GM18868 (cell line): Measurements from ENCODE around the gene TPSG1.
"Not testable (repeated sequence)": the region's sequence is repeated elsewhere in the genome, so short reads cannot be mapped to it uniquely, and the experiment has no call there.

Experiments
- ATAC-seq: cut with Tn5 transposase; IDR thresholded peaks from one replicate; pipeline ENCODE4 v1.9.1; 2021; ENCODE audit warnings: mild to moderate bottlenecking, moderate library complexity; ENCODE audit not compliant: unreplicated experiment

The TPSG1 gene

DNA sequence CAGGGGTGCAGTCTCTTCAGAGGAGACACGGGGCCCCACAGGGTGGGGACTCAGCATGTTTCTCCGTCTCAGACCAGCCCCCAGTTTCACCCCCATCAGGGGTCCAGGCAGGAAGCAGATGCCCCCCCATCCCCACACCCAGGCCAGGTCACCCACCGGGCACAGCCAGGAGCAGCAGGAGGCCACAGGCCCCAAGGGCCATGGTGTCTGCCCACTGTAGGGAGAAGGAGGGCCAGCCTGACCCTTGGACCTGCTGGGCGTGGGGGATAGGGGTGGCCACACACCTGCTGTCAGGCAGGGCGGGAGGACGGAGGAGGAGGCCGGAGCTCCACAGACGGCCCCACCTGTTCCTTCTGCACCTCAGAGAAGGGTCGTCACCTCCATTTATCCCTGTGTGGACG lies at the start of gene TPSG1:
TPSG1 (minus strand) TSS at position 218 of the 401 bp plus-strand sequence; CDS start at position 202, 16 bp downstream.
- ATAC-seq = no peak

DNA sequence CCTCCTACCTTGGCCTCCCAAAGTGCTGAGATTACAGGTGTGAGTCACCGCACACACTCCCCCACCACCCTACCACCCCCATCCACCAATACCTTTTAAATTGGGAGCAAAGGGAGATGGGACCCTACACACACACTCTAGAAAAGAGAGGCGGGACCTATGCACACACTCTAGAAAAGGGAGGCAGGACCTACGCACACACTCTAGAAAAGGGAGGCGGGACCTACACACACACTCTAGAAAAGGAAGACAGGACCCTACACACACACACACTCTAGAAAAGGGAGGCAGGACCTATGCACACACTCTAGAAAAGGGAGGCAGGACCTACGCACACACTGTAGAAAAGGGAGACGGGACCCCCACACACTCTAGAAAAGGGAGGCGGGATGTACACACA lies 49.7 kb upstream of the TPSG1 start:
- no peak for ATAC-seq

DNA sequence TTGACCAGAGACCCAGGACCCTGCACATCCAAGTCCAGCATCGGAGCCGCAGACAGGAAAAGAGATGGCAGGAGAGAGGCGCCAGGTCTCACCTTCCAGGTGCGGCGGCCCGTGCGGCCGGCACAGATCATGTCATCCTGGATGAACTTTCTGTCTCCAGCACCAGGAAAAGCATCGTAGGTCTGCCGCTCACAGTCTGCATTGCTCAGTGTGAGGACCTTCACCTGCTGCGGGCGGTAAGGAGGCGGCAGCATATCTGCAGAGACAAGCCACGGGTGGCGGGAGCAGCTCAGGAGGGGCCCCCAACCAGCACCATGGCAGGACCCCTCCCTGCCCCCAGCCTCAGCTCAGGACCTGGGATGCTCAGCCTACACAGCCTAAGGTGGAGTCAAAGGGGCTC lies 48.7 kb upstream of the TPSG1 start:
- ATAC-seq = no peak

DNA sequence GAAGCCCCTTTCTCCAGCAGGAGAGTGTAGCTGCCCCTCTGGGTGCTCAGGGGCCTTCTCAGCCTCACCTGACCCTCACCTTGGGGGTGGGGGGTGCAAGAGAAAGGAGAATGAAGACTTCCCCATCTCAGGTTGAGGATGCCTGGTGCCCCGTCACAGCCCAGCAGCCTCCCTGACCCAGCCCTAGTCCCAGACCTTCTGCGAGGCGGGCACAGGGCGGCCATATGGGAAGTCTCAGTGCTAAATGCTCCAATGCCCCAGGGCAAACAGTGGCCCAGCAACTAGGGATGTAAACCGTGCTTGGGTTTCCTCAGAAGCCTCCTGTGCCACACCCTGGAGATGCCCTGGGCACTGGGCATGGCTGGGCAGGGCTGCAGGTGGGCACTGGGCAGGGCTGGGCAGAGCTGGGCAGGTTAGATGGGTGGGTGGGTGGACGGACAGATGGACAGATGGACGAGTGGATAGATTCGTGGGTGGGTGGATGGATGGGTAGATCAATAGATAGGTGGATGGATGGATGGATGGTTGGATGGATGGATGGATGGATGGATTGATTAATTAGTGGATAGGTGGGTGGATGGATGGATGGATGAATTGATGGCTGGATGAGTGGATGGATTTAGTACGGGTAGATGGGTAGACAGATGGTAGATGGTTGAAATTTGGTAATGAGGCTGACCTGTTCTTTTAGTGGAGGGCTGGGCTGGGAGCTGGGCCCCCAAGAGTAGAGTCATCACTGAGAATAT lies 47.6 kb upstream of the TPSG1 start:
- ATAC-seq = no peak

DNA sequence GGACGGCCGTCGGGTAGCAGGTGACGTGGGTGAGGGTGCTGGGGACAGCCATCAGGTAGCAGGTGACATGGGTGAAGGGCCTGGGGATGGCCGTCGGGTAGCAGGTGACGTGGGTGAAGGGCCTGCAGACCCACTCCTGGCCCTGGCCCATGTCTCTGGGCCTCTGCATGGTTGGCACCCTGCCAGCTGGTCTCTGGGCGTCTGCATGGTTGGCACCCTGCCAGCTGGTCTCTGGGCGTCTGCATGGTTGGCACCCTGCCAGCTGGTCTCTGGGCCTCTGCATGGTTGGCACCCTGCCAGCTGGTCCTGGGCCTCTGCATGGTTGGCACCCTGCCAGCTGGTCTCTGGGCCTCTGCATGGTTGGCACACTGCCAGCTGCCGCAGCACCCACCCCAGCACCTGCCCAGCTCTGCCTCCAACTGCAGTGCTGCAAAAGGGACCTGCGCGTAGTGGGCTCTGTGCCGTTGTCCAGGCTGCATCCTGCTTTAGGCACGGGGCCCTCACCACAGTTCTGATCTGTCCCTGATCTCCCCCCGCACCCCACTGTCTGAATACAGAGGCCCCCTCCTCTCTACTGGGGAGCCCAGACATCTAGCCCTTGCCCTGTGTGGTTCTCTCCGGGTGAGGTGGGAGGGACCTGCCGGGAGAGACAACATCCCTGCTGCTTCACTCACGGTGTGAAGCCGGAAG lies 46.8 kb upstream of the TPSG1 start:
- ATAC-seq = not testable (repeated sequence)

DNA sequence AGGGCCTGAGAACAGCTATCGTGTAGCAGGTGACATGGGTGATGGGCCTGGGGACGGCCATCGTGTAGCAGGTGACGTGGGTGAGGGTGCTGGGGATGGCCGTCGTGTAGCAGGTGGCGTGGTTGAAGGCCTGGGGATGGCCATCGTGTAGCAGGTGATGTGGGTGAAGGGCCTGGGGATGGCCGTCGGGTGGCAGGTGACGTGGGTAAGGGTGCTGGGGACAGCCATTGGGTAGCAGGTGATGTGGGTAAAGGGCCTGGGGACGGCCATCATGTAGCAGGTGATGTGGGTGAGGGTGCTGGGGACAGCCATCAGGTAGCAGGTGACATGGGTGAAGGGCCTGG lies 46.3 kb upstream of the TPSG1 start:
- no peak for ATAC-seq

DNA sequence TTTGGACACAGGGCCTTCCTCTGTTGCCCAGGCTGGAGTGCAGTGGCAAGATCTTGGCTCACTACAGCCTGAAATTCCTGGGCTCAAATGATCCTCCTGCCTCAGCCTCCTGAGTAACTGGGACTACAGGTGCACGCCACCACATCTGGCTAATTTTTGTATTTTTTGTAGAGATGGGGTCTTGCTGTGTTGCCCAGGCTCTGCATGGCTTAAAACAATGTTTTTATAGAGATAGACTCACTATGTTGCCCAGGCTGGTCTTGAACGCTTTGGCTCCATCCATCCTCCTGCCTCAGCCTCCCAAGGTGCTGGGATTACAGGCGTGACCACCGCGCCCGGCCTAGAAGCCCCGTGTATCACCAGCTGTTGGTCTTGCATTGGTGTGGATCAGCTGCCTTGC lies 44.4 kb upstream of the TPSG1 start:
- ATAC-seq = not testable (repeated sequence)

DNA sequence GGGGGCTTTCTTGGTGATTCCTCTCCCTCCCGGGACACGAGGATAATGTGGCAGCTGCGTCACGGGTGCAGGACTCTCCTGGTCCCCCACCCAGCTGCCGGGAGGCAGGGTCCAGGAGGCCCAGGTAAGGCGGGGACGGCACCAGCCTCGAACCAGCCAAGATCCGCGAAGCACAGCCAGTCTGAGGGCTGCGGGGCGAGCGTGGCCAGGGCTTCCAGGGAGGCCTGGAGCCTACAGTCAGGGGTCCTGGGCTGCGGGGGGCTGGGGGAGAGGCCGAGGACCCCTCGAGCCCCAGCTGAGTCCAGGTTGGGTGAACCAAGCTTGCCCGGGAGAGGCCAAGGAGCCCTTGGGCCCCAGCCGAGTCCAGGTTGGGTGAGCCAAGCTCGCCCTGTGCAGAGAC lies 40.8 kb upstream of the TPSG1 start:
- ATAC-seq = no peak

DNA sequence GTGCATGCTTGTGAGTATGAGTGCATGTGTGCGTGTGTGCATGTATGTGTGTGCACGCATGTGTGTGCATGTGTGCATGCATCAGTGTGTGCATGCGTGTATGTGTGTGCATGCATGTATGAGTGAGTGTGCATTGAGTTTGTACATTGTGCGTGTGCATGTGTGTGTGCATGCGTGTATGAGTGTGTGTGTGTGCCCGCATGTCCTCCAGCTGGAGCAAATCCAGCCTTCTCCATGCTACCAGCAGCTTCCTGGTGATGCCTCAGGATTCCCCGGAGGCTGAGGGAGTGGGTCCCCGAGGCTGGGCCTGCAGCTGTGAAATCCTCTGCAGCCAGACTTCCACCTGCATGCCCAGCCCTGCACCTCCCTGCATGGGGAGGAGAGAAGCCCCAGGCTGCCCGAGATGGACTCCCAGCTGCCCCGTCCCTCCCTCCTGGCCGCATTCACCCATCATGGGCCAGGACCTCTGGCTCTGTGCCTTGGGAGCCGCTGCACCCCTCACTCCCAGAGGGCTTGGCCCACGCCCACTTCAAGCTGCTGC lies 40.1 kb upstream of the TPSG1 start:
- ATAC-seq = no peak

DNA sequence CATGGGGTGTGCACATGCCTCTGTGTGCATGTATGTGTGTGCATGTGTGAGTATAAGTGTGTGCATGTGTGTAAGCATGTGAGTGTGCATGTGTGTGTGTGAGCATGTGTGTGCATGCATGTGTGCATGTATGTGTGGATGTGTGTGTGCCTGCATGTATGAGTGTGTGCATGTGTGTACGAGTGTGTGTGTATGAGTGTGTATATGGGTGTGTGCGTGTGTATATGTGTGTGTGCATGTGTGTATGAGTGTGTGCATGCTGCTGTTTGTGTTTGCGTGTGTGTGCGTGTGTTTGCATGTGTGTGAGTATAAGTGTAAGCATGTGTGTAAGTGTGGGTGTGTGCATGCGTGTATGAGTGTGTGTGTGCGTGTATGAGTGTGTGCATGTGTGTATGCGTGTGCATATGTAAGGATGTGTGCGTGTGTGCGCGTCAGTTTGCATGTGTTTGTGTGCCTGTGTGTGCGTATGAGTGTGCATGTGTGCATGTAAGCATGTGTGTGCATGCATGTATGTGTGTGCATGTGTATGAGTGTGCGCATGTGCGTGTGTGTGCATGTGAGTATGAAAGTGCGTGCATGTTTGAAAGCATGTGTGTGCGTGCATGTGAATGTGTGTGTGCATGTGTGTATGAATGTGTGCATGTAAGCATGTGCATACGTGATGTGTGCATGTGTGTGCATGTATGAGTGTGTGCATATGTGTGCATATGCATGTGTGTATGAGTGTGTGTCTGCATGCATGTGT lies 39.4 kb upstream of the TPSG1 start:
- ATAC-seq = no peak

DNA sequence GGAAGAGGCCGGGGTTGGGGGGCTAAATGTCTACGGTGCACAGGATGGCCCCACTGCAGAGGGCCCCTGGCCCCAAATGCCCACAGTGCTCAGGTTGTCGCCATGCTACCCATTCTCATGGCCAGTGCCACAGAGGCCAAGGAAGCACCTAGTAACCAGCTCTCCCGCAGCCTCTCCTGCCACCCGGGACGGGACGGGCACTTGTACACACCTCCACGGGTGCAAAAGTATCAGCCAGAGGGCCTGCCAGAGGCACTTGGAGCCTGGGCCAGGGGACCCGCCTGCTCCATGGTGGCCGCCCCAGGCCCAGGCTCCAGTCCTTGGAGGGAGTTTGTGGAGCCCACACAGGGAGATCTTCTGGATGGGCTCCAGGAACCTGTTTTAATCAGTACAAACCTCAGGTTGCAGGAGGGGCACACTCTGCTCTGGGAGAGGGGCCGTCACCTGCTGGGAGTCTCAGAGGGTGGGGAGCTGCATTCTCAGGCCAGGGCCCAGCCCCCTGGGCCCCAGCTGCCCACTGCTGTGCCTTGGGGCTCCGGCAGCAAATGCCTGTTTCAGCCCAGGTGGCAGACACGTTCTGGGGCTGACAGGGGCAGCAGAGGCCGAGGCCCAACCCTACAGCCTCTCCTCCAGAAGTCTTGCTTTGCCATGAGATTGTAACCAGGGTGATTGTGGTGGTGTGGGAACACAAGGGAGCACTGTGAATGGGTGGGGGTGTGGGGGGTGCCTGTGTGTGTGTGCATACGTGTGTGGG lies 38.7 kb upstream of the TPSG1 start:
- no peak for ATAC-seq

DNA sequence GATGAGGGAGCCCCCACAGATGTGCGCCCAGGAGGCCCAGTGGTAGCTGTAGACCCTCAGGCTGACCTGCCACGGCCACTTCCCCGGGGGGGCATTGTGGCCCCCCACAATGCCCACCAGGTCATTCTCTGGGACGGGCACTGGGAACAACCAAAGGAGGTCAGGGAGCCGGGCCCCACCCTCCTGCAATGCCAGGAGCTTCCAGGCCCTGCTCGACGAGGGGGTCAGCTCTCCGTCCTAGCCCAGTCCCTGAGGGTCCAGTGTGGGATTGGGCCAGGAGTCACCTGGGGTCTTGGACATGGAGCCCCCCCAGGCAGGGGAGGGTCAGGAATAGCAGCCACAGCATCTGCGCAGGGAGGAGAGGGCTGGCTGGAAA lies 37.8 kb upstream of the TPSG1 start:
- ATAC-seq = no peak

DNA sequence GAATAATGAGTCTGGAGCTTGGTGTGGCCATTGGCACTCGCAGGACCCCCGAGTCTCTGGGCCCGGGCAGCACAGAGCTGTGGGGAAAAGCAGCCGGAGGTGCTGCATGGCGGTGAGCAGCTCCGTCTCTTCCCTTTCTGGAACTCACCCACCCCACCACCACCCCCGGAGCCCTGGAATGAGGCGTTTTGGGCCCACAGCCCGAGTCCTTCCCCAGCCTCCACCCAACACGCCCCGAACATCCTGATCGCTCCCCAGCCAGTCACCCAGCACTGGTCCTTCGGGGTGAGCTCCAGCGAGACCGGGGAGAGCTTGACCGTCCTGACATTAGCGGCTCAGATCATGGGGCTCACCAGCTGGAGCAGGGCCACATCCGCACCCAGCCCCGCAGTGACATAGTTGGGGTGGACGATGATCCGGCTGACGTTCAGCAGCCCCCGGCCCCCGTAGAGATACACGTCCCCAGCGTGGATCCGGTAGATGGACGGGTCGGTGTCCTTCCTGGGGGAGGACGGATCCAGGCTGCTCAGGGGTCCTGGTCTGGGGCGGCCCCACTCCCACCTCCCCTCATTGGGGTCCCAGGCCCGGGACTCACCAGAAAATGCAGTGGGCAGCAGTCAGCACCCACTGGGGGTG lies 37.3 kb upstream of the TPSG1 start:
- ATAC-seq = no peak

DNA sequence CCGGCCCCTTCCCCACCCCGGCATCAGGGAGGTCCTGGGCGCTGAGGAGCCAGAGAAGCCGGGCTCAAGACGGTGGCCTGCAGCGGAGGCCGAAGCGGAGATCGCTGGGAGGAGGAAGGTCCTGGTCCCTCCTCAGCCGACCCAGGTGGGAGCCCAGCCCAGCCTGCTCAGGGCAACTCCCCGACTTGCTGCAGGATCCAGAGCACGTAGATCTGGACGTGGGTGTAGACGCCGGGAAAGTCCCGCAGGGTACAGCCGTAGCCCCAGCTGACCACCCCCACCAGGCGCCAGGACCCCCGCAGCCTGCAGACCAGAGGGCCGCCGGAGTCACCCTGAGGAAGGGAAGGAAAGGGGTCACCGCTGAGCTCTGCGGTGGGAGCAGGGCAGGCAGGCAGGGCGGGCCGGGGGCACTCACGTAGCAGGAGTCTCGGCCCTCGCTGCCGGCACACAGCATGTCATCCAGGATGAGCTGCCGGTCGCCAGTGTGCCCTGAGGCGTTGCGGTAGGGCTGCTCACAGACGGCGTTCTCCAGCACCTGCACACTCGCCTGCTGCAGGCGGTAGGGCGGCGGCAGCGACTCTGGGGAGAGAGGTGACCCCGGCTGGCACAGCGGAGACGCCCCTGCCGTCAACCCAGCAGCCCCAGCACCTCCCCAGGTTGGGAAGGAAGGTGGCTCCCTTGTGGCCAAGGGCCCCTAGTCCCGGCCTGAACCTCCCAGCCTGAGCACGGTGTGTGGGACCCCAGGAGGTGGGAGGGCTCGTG lies 36.2 kb upstream of the TPSG1 start:
- no peak for ATAC-seq

DNA sequence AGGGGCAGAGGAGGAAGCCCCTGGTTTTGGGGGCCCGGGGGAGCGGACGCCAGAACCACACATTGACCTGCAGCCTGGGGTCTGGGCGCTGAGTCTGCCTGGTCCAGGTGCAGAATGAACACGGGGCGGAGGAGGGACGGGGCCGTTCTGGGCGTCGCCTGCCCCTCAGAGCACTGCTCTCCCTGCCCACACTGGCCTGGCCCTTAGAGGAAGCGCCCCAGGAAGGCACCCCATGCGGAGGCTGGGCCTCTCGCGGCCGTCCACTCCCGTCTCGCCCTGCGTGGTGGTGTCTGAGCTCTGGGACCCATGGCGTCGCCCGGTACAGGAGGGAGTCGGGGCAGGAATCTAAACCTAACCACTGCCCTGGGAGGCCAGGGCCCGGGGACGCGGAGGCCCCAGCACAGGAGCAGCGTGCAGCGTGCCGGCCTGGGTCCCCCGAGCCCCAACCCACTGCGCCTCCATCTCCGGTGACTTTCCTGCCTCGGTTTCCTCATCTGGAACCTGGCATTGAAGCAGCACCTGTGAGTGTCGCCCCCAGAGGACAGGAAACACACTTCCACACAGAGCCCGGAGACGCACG lies 35.1 kb upstream of the TPSG1 start:
- ATAC-seq = no peak

DNA sequence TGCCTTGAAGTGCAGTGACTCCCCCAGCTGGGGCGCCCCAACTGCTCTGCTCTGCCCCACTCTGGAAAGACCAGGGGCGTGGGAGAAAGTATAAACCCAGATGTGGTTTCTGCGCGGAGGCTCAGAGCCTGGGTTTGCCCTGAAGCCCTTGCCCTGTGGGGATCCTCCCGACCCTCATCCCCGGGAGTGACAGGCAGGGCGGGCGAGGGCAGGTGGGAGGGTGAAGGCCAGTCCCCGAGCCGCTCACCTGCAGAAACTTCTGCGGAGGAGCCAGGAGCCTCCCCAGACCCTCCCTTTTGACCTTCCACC lies 34.6 kb upstream of the TPSG1 start:
- ATAC-seq = no peak

DNA sequence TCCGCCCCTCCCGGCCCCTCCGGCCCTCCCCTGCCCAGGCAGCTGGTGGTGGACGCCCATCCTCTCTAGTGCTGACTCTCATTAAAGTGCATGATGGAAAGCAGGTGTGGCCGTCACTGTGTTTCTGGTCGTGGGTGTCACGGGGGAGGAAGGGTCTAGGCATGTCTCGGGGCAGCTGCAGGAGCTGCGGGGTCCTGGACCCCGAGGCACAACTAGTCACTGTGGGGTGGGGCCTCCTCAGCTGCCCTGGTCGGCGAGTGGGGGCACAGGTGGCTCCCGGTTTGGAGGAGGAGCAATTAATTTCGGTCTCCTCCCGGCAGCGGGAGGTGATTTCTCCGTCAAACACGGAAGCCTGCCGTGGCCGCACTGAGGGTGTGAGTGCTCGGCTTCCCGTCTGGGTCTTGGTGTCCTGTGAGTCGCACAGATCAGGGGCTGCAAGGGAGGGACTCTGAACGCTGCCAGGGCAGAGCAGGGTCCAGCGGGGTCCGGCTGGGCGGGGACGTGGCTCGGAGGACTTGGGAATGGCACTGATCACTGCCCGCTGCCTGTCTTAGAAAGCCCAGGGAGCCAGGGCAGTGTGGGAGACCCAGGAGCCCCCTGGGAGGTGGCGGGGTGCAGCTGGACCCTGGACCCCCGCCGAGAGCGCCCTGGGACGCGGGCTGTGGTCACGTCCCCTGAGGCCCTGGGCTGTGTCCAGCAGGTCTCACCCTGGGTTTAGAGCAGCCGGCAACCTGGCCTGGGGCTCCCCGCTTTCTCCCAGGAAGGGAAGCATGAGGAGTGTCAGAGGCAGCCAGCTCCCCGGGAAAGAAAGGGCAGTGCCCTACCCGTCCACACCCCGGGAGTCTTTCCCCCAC lies 34.1 kb upstream of the TPSG1 start:
- no peak for ATAC-seq

DNA sequence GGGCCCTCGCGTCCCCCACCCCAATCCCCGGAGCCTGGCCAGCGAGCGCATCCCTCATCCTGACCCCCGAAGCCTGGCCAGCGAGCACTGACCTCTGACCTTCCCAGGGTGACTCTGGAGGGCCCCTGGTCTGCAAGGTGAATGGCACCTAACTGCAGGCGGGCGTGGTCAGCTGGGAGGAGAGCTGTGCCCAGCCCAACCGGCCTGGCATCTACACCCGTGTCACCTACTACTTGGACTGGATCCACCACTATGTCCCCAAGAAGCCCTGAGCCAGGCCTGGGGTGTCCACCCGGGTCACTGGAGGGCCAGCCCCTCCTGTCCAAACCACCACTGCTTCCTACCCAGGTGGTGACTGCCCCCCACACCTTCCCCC lies 33.1 kb upstream of the TPSG1 start:
- no peak for ATAC-seq
